WTC11 (cell line): Measurements from ENCODE around the gene CCDC8.

ENCODE experiments used
- CTCF ChIP-seq: fragments of 200-600 bp; IDR thresholded peaks from 2 replicates; pipeline ENCODE4 v1.8.0; 2022; ENCODE audit warnings: antibody characterized with exemption
- PRRX2 ChIP-seq: fragments of 250-450 bp; sonication (Bioruptor Pico); IDR thresholded peaks from 2 replicates; pipeline ENCODE4 v1.8.0; 2021; ENCODE audit warnings: mild to moderate bottlenecking

DNA sequence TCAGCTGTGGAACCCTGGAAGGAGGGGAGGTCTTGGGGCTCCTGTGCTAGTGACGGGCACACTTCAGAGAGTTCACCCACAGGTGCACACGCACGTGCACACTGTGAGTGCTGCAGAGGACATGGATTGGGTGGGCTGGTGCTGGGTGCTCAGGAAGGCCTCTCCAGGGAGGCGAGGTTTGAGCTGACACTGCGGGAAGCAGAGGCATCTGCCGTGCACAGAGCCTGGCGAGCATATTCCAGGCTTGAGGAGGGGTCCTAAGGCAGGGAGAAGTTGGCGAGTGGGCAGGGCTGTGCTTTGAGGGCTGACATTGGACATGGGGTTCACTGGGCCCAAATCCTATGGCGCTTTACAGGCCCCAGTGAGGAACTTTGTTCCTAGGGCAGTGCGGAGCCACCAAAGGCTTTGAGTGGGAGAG is 25.6 kb downstream of the CCDC8 start:
- TF ChIP-seq PRRX2 (CRISPR knock-in tag) (no peak), CTCF (no peak)
